Measurements from ENCODE around the gene PHOSPHO1.
"Not testable (repeated sequence)": the region's sequence is repeated elsewhere in the genome, so short reads cannot be mapped to it uniquely, and the experiment has no call there.

Gene PHOSPHO1

GRCh38 chr17:49191409-49191916 is 39.1 kb downstream of the PHOSPHO1 start:
- DNase-seq, result peak; percentile 40

- DNase-seq, result no peak
Measured at GRCh38 chr17:49190932-49191331, 39.7 kb downstream of the PHOSPHO1 start.

- no peak for DNase-seq
Measured at GRCh38 chr17:49187301-49187700, 43.3 kb downstream of the PHOSPHO1 start.

GRCh38 chr17:49185381-49185780 is 45.2 kb downstream of the PHOSPHO1 start:
- DNase-seq, result not testable (repeated sequence)

- not testable (repeated sequence) for DNase-seq
Measured at GRCh38 chr17:49184522-49184921, 46.1 kb downstream of the PHOSPHO1 start.

GRCh38 chr17:49183801-49184200 is 46.8 kb downstream of the PHOSPHO1 start:
- no peak for DNase-seq

GRCh38 chr17:49183341-49183740 is 47.2 kb downstream of the PHOSPHO1 start:
- DNase-seq, result no peak

GRCh38 chr17:49180998-49181635 is 49.5 kb downstream of the PHOSPHO1 start:
- no peak for DNase-seq

- peak; percentile 4 for DNase-seq
Measured at GRCh38 chr17:49180303-49180702, 50.3 kb downstream of the PHOSPHO1 start.

- not testable (repeated sequence) for DNase-seq
Measured at GRCh38 chr17:49175978-49176377, 54.6 kb downstream of the PHOSPHO1 start.
